ENCODE results near the gene JMJD8. TPM values are rescaled to one million over a fixed set of nuclear protein-coding genes. Genes with fewer than 3 reads are reported as not detected.

JMJD8 gene
- total and polyA plus RNA-seq, 9 of the 15 experiments (the other 6 are each of a cell fraction or from before 2014, with no cell fraction given), result 1.2 to 50.6 (median 29.3) TPM

GRCh38 chr16:700684-701584, 16.8 kb upstream of the JMJD8 start (continued):
- no peak for TF ChIP-seq ZFP91 (CRISPR knock-in tag; IDR thresholded peaks at IDR 0.05)
- TF ChIP-seq XRCC5 (IDR thresholded peaks at IDR 0.05; ENCODE audit: low read depth, low read length), result no peak
- TF ChIP-seq YY1 (IDR thresholded peaks at IDR 0.05; ENCODE audit: borderline replicate concordance in 1 of 3, control insufficient read depth in 1 of 3, extremely low read depth in 1 of 3, insufficient read depth in 3 of 3, insufficient read length in 1 of 3, insufficient replicate concordance in 2 of 3, low read depth in 1 of 3, low read length in 2 of 3), result no peak
- peak; percentile 60; the same call in 1 of the 2 replicates for TF ChIP-seq ZNF395 (CRISPR knock-in tag; IDR thresholded peaks at IDR 0.05)
- no peak for TF ChIP-seq ZNF124 (CRISPR knock-in tag; IDR thresholded peaks at IDR 0.05)
- no peak for TF ChIP-seq HES1 (IDR thresholded peaks at IDR 0.05; ENCODE audit: low read depth)
- TF ChIP-seq NFATC3 (IDR thresholded peaks at IDR 0.05), result no peak
- TF ChIP-seq NCOA1 (IDR thresholded peaks at IDR 0.05; ENCODE audit: low read depth), result no peak
- TF ChIP-seq BRF1 (IDR thresholded peaks at IDR 0.05; ENCODE audit: borderline replicate concordance, extremely low read depth, insufficient read length), result no peak
- no peak for TF ChIP-seq MGA (IDR thresholded peaks at IDR 0.05)

Measured in K562 (cell line).